ENCODE data around the gene DHX40. TPM values are rescaled to one million over a fixed set of nuclear protein-coding genes. Genes with fewer than 3 reads are reported as not detected.

The DHX40 gene
- total RNA-seq, 2 donors from 2014 or later = 18.7 to 26.0 TPM

DNA sequence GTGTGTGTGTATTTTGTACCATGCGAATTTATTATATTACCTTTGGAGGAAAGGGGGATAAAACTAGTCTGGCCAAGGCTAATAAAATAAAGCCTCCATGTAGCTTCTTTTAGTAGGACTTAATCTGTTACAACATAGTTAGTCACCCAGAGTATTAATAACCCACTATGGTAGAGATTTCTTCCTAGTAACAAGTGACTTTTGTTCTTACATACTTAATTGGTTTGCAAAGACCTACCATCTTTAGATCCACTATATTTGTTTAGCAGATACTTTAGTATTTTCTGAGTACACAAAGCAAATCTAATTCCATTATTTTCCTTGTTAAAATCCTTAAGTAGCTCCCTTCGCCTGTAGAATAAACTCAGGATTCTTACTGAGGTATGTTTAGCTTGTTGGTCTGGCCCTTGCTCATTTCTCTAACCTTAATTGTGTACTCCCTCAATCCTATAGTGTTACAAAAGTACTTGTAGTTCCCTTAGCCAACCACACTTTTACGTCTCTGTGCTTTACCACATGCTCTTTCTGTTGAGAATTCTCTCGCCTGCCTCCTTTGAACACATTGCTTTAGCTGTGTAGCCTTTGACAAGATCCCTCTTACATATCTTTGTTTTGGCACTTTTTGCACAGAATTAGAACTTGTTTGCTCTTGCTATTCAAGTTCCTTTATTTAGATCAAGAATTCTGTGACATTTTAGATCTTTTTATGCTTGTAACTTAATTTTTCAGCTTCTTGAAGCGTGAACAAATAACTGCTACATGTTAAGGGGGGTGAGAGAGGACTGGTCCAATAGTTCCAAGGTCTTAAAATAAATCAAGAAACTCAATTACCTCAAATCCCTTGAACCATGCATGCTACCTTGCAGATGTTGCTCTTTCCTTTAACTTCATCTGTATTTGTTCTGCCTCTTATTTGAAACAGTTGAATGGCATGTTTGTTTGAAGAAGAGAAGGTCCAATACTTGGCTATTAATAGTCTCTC, 78.0 kb downstream of the DHX40 start:
- no peak overlapping the region for H3K4me3 ChIP-seq
- H3K36me3 ChIP-seq (replicated peaks in 1 of 2; ENCODE audit: insufficient read depth in 1 of 2, low read depth in 2 of 2) = peaks cover 0 to 5% of the 10 kb centered on the region in 2 donors
- intact Hi-C loops (cut with DNase I) = no loop called here
- no peaks in the 10 kb centered on the region for H3K27me3 ChIP-seq
- WGBS, 2 donors = 62 to 68% methylated on average over 5 of the region's 5 CpGs
- DNase-seq (no peak), ATAC-seq (no peak)
- peaks cover 34% of the 10 kb centered on the region for H3K4me1 ChIP-seq
- TF ChIP-seq, protein P1, sequence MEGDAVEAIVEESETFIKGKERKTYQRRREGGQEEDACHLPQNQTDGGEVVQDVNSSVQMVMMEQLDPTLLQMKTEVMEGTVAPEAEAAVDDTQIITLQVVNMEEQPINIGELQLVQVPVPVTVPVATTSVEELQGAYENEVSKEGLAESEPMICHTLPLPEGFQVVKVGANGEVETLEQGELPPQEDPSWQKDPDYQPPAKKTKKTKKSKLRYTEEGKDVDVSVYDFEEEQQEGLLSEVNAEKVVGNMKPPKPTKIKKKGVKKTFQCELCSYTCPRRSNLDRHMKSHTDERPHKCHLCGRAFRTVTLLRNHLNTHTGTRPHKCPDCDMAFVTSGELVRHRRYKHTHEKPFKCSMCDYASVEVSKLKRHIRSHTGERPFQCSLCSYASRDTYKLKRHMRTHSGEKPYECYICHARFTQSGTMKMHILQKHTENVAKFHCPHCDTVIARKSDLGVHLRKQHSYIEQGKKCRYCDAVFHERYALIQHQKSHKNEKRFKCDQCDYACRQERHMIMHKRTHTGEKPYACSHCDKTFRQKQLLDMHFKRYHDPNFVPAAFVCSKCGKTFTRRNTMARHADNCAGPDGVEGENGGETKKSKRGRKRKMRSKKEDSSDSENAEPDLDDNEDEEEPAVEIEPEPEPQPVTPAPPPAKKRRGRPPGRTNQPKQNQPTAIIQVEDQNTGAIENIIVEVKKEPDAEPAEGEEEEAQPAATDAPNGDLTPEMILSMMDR (IDR thresholded peaks at IDR 0.05) = no peak
- no peak for TF ChIP-seq POLR2A (IDR thresholded peaks at IDR 0.05)
- H3K9me3 ChIP-seq = no peaks in the 10 kb centered on the region
- peak overlapping the region in 1 of 4 donors; percentile 57 for H3K27ac ChIP-seq

DNA sequence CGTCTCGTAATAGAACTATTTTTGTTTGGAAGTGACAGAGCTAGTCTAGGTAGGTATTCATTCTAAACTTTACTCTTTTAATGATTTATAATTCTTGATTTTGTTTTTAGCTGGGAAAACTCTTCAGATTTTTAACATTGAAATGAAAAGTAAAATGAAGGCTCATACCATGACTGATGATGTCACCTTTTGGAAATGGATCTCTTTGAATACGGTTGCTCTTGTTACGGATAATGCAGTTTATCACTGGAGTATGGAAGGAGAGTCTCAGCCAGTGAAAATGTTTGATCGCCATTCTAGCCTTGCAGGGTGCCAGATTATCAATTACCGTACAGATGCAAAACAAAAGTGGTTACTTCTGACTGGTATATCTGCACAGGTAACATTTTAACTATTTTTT, 81.9 kb downstream of the DHX40 start:
- intact Hi-C loops (cut with DNase I) = no loop called here
- TF ChIP-seq, protein P1 (IDR thresholded peaks at IDR 0.05) = no peak
- no peak for TF ChIP-seq POLR2A (IDR thresholded peaks at IDR 0.05)
- no peak overlapping the region for H3K27ac ChIP-seq
- WGBS, 2 donors = 79 to 88% methylated on average over 6 of the region's 6 CpGs
- DNase-seq (no peak), ATAC-seq (no peak)
- no peaks in the 10 kb centered on the region for H3K27me3 ChIP-seq
- no peaks in the 10 kb centered on the region for H3K9me3 ChIP-seq
- no peak overlapping the region for H3K4me3 ChIP-seq
- peaks cover 15% of the 10 kb centered on the region for H3K4me1 ChIP-seq
- H3K36me3 ChIP-seq (replicated peaks in 1 of 2; ENCODE audit: insufficient read depth in 1 of 2, low read depth in 2 of 2) = peaks cover 9 to 26% of the 10 kb centered on the region in 2 donors

DNA sequence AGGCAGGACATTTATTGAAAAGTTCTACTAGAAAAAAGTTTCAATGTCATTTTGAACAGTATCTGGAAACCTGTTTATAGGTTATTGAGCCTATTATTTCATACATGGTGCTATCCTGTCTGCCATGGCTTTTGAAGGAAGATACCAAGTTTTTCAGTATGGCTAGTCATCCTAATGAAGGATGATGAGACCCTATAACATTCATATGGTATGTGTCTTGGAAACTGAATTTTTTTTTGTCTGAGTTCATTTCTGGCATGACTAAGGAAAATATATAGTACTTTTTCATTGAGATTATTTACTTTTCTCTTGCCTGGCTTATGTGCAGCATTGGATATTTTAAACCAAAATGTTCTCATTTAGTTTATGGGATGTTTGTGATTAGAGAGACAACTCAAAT, 84.5 kb downstream of the DHX40 start:
- TF ChIP-seq POLR2A (IDR thresholded peaks at IDR 0.05) = no peak
- TF ChIP-seq, protein P1 (IDR thresholded peaks at IDR 0.05) = no peak
- peaks cover 11 to 38% of the 10 kb centered on the region in 2 donors for H3K36me3 ChIP-seq (replicated peaks in 1 of 2; ENCODE audit: insufficient read depth in 1 of 2, low read depth in 2 of 2)
- H3K4me3 ChIP-seq = no peak overlapping the region
- no peak for DNase-seq
- intact Hi-C loops (cut with DNase I) = no loop called here
- H3K4me1 ChIP-seq = no peaks in the 10 kb centered on the region
- H3K27ac ChIP-seq = no peak overlapping the region
- ATAC-seq = no peak
- no peaks in the 10 kb centered on the region for H3K27me3 ChIP-seq
- H3K9me3 ChIP-seq = no peaks in the 10 kb centered on the region

DNA sequence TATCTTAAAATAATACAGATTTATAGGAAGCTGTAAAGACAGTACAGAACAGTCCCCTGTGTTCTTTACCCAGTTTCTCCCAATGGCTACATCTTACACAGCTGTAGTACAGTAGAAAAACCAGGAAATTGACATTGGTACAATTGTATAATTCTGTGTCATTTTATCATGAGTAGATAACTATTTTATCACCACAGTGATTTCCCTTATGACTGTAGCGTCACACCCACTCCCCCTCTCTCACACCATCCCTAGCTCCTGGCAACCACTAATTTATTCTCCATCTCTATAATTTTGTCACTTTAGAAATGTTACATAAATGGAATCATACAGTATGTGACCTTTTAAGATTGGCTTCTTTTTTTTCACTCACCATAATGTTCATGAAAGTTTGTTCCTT, 85.2 kb downstream of the DHX40 start:
- intact Hi-C loops (cut with DNase I) = no loop called here
- 80 to 85% methylated on average over 1 of the region's 1 CpG for WGBS, 2 donors
- H3K9me3 ChIP-seq = no peaks in the 10 kb centered on the region
- H3K27ac ChIP-seq = no peak overlapping the region
- no peak for ATAC-seq
- no peaks in the 10 kb centered on the region for H3K4me1 ChIP-seq
- H3K36me3 ChIP-seq (replicated peaks in 1 of 2; ENCODE audit: insufficient read depth in 1 of 2, low read depth in 2 of 2) = peaks cover 11 to 45% of the 10 kb centered on the region in 2 donors
- H3K4me3 ChIP-seq = no peak overlapping the region
- DNase-seq = no peak
- no peaks in the 10 kb centered on the region for H3K27me3 ChIP-seq
- TF ChIP-seq, protein P1 (IDR thresholded peaks at IDR 0.05) = no peak
- no peak for TF ChIP-seq POLR2A (IDR thresholded peaks at IDR 0.05)

All from body of pancreas (tissue), 4 donors.